Hepatocyte (in vitro differentiated cells): ENCODE measurements around the gene XPR1. TPM values are rescaled to one million over a fixed set of nuclear protein-coding genes. Genes with fewer than 3 reads are reported as not detected.
A peak's percentile ranks its signal among the peaks of the same experiment; 100 is the strongest.

Source experiments
- DNase-seq: peaks from one replicate; pipeline ENCODE4 v3.0.0-alpha.2; 2016; ENCODE audit warnings: low spot score
- H2AFZ ChIP-seq: fragments of 200-600 bp; sonication (generic); 2 replicates; pipeline ENCODE4 v1.6.0; 2016; ENCODE audit warnings: antibody characterized with exemption, mild to moderate bottlenecking
- H3K27ac ChIP-seq: fragments of 200-600 bp; sonication (generic); 2 replicates; pipeline ENCODE4 v1.5.1; 2016; ENCODE audit warnings: mild to moderate bottlenecking
- H3K27me3 ChIP-seq: fragments of 200-600 bp; sonication (generic); 2 replicates; pipeline ENCODE4 v1.6.1; 2016
- H3K36me3 ChIP-seq: fragments of 200-600 bp; sonication (generic); replicated peaks from 2 replicates; pipeline ENCODE4 v1.5.1; 2016; ENCODE audit warnings: low read depth; ENCODE audit not compliant: insufficient read depth
- H3K4me1 ChIP-seq: fragments of 200-600 bp; sonication (generic); 2 replicates; pipeline ENCODE4 v1.5.1; 2016; ENCODE audit warnings: mild to moderate bottlenecking, moderate library complexity; ENCODE audit not compliant: insufficient read depth
- H3K4me2 ChIP-seq: fragments of 200-600 bp; sonication (generic); 2 replicates; pipeline ENCODE4 v1.6.0; 2016
- H3K4me3 ChIP-seq: fragments of 200-600 bp; sonication (generic); 2 replicates; pipeline ENCODE4 v1.5.1; 2016; ENCODE audit warnings: mild to moderate bottlenecking
- H3K79me2 ChIP-seq: fragments of 200-600 bp; sonication (generic); 2 replicates; pipeline ENCODE4 v1.6.0; 2017; ENCODE audit warnings: mild to moderate bottlenecking
- H3K9me2 ChIP-seq: fragments of 200-600 bp; sonication (generic); replicated peaks from 2 replicates; pipeline ENCODE4 v1.6.0; 2017; ENCODE audit warnings: mild to moderate bottlenecking; ENCODE audit not compliant: insufficient read depth
- H3K9me3 ChIP-seq: fragments of 200-600 bp; sonication (generic); 2 replicates; pipeline ENCODE4 v1.5.1; 2016; ENCODE audit warnings: low read depth, mild to moderate bottlenecking
- H4K20me1 ChIP-seq: fragments of 200-600 bp; sonication (generic); 2 replicates; pipeline ENCODE4 v1.6.0; 2016; ENCODE audit warnings: mild to moderate bottlenecking; ENCODE audit not compliant: insufficient read depth, poor library complexity, severe bottlenecking
- EZH2 ChIP-seq: fragments of 200-600 bp; sonication (generic); IDR thresholded peaks from 2 replicates; pipeline ENCODE4 v1.6.1; 2016; ENCODE audit warnings: antibody characterized with exemption, mild to moderate bottlenecking, borderline replicate concordance
- EZH2phosphoT487 ChIP-seq: fragments of 200-600 bp; sonication (generic); IDR thresholded peaks from one replicate; pipeline ENCODE4 v1.6.1; 2018; ENCODE audit warnings: antibody characterized with exemption, mild to moderate bottlenecking, low read depth, moderate library complexity; ENCODE audit not compliant: unreplicated experiment, severe bottlenecking
- WGBS: methylation state at CpG from one replicate; pipeline ENCODE4 v1.1.6; 2016; ENCODE audit warnings: low lambda C conversion rate; ENCODE audit errors: missing lambda C conversion rate; 5-methylcytosine and 5-hydroxymethylcytosine counted together
- polyA plus RNA-seq: library from polyadenylated mRNA; unstranded; fragments of >200 nt; fragmentation: Nextera tagmentation; extraction: Ambion mirVana; gene quantifications from 2 replicates; pipeline ENCODE4 v1.2.1, GENCODE V29; 2016
- total RNA-seq: library from RNA; depleted of rRNA; stranded (reverse); fragments of >200 nt; gene quantifications from 2 replicates; pipeline ENCODE4 v1.2.3, GENCODE V29; 2014
- TF ChIP-seq, protein P1 (sequence below): fragments of 200-600 bp; sonication (generic); IDR thresholded peaks from 2 replicates; pipeline ENCODE4 v1.5.1; 2016; ENCODE audit warnings: antibody characterized with exemption, mild to moderate bottlenecking; ENCODE audit not compliant: poor library complexity

Gene XPR1
- total and polyA plus RNA-seq, 2 experiments from 2014 or later, result 18.2 to 41.5 TPM

- no peaks in the 10 kb centered on the region for H3K4me1 ChIP-seq
- H3K4me3 ChIP-seq, result no peak overlapping the region
- no peaks in the 10 kb centered on the region for H3K36me3 ChIP-seq
- H3K9me2 ChIP-seq, result no peaks in the 10 kb centered on the region
- no peak overlapping the region for H3K27ac ChIP-seq
- no peaks in the 10 kb centered on the region for H3K79me2 ChIP-seq
- no peak overlapping the region for H2AFZ ChIP-seq
- DNase-seq, result peak; percentile 71
- no peak overlapping the region for H3K4me2 ChIP-seq
- no peaks in the 10 kb centered on the region for H4K20me1 ChIP-seq
- 72% methylated on average over 6 of the region's 6 CpGs for WGBS
- TF ChIP-seq EZH2phosphoT487, result no peak
- TF ChIP-seq, protein P1, sequence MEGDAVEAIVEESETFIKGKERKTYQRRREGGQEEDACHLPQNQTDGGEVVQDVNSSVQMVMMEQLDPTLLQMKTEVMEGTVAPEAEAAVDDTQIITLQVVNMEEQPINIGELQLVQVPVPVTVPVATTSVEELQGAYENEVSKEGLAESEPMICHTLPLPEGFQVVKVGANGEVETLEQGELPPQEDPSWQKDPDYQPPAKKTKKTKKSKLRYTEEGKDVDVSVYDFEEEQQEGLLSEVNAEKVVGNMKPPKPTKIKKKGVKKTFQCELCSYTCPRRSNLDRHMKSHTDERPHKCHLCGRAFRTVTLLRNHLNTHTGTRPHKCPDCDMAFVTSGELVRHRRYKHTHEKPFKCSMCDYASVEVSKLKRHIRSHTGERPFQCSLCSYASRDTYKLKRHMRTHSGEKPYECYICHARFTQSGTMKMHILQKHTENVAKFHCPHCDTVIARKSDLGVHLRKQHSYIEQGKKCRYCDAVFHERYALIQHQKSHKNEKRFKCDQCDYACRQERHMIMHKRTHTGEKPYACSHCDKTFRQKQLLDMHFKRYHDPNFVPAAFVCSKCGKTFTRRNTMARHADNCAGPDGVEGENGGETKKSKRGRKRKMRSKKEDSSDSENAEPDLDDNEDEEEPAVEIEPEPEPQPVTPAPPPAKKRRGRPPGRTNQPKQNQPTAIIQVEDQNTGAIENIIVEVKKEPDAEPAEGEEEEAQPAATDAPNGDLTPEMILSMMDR, result peak; percentile 60
- no peaks in the 10 kb centered on the region for H3K9me3 ChIP-seq
- no peaks in the 10 kb centered on the region for H3K27me3 ChIP-seq
Measured at GRCh38 chr1:180881806-180882509, 250.1 kb downstream of the XPR1 start.

DNA sequence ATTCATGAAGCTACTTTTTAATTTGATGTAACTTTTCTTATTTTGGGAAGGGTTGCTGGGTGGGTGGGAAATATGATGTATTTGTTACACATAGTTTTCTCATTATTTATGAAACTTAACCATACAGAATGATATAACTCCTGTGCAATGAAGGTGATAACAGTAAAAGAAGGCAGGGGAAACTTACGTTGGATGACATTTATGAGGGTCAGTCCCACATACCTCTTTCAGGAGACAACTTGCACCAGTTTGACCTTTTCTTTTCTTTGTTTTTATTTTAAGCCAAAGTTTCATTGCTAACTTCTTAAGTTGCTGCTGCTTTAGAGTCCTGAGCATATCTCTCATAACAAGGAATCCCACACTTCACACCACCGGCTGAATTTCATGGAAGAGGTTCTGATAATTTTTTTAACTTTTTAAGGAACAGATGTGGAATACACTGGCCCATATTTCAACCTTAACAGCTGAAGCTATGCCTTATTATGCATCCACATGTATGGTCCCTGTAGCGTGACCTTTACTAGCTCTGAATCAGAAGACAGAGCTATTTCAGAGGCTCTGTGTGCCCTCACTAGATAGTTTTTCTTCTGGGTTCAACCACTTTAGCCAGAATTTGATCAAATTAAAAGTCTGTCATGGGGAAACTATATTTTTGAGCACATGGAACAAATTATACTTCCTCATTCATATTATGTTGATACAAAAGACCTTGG, 252.9 kb downstream of the XPR1 start:
- Histone ChIP-seq H3K4me2 (no peak overlapping the region), H3K9me3 (no peaks in the 10 kb centered on the region), H3K79me2 (no peaks in the 10 kb centered on the region), H3K36me3 (no peaks in the 10 kb centered on the region), H3K4me3 (no peak overlapping the region), H4K20me1 (no peaks in the 10 kb centered on the region), H3K27me3 (no peaks in the 10 kb centered on the region), H3K27ac (no peak overlapping the region), H3K4me1 (no peaks in the 10 kb centered on the region), H2AFZ (no peak overlapping the region), H3K9me2 (no peaks in the 10 kb centered on the region)
- TF ChIP-seq, protein P1, result no peak
- TF ChIP-seq EZH2phosphoT487, result no peak
- no peak for TF ChIP-seq EZH2
- no peak for DNase-seq
- WGBS, result 89% methylated on average over 3 of the region's 3 CpGs

DNA sequence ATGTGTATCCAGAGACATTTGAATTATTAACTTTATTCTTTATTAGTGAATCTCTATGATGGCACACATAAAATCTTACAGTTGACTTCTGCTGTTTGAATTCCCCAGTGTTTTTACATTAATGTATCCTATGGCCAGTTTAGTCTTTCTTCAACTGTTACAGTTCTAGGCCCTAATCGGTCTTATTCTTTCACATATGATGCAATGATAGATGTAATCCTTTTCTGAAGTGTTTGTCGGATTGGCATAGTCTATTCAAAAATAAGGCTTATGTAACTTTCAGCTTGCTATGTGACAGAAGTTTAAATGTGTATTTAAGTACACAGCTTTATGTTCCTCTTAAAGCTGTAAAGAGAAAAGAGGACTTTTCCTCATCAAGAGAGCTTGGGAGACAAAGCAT, 254.5 kb downstream of the XPR1 start:
- TF ChIP-seq EZH2 (no peak), EZH2phosphoT487 (no peak)
- TF ChIP-seq, protein P1, result no peak
- Histone ChIP-seq H4K20me1 (no peaks in the 10 kb centered on the region), H3K9me2 (no peaks in the 10 kb centered on the region), H3K36me3 (no peaks in the 10 kb centered on the region), H3K79me2 (no peaks in the 10 kb centered on the region), H3K4me3 (no peak overlapping the region), H3K9me3 (no peaks in the 10 kb centered on the region), H3K4me2 (no peak overlapping the region), H3K4me1 (no peaks in the 10 kb centered on the region), H3K27me3 (no peaks in the 10 kb centered on the region), H3K27ac (no peak overlapping the region), H2AFZ (no peak overlapping the region)
- DNase-seq, result no peak
- 91% methylated on average over 2 of the region's 2 CpGs for WGBS
